ENCODE results near the gene NHLRC4.

The NHLRC4 gene

DNA sequence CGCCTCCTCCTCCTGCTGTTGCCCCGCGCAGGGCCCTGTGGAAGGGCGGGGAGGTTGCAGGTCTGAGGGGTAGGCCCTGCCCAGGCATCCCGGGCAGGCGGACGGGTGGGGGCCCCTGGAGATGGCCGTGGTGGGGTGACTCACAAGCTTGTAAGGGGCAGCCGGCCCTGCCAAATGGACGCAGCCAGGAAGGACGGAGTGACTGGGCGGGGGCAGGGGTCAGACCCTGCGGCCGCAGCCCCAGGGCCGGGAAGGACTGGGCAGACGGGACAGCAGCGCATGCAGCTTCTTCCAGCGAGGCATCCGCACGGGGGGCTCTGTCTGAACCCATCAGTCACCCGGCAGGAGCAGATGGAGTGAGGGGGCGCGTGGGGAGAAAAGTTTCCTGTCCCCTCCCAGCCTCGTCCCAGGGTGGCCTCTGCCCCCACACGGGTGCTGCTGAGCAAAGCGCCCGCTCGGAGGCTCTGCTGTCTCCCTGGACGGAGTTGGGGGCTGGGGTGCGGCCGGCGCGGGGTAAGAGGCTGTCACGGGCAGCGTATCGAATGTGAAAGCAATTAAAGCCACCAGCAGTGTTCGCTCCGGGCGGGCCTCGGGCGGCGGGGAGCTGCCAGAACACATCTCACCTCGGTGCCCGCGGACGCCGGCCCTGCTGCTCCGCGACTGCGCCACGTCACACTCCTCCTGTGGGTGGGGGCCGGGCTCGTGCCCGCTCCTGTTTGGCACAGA is 12.0 kb upstream of the NHLRC4 start:
- H3K9me3 Mint-ChIP-seq: no peaks in the 10 kb centered on the region

DNA sequence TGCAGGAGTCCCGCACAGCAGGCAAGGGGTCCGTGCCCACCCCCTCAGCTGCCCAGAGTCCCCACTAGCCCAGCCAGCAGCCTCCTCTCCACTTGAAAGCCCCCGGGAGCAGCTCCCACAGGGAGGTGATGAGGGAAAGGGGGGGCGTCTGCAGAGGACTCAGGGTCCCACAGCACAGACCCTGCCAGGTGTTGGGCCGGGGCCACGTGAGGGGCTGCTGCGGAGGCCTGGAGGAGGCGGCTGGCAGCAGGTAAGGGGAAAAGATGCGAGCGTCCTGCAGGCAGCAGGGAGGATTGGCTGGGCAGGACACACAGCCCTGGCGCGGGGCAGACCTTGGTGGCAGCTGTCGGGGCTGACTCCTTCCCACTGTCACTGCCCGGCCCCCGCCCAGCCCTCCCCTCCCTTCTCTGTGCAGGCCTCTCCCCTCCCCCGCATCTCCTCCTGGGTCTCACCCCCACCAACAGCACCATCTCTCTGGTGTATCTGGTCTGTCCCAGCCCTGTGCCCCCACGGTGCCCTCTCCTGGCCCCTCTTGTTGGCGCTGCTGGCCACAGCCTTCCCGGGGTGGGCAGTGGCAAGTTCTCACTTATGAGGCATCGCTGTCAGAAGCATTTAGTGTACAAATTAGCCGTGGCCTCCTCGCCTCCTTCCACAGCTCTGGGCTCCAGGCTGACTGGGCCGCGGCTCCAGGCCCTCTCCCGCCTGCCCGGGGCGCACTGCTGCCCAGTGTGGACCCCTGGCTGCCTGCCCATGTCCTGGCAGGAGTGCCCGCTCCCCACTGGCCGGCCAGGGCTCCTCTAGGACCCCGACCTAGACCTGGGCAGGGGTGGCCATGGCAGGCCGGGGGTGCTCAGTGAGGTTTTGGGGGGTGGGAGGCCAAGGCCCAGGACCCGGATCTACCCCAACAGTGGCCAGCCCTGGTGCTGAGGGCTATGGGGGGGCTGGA is 11.0 kb upstream of the NHLRC4 start:
- no peaks in the 10 kb centered on the region for H3K36me3 Mint-ChIP-seq (ENCODE audit: low read depth)
- no peak overlapping the region for H3K27ac Mint-ChIP-seq
- no peak overlapping the region for H3K4me3 Mint-ChIP-seq
- H3K4me1 Mint-ChIP-seq (ENCODE audit: low read depth): no peaks in the 10 kb centered on the region
- H3K9me3 Mint-ChIP-seq: no peaks in the 10 kb centered on the region
- peaks cover 4% of the 10 kb centered on the region for H3K27me3 Mint-ChIP-seq (ENCODE audit: low read depth)

More for the DNA sequence above, 12.0 kb upstream of the NHLRC4 start:
- H3K36me3 Mint-ChIP-seq (ENCODE audit: low read depth): no peaks in the 10 kb centered on the region
- no peak overlapping the region for H3K4me3 Mint-ChIP-seq
- H3K4me1 Mint-ChIP-seq (ENCODE audit: low read depth): no peaks in the 10 kb centered on the region
- H3K27me3 Mint-ChIP-seq (ENCODE audit: low read depth): peaks cover 4% of the 10 kb centered on the region
- no peak overlapping the region for H3K27ac Mint-ChIP-seq

DNA sequence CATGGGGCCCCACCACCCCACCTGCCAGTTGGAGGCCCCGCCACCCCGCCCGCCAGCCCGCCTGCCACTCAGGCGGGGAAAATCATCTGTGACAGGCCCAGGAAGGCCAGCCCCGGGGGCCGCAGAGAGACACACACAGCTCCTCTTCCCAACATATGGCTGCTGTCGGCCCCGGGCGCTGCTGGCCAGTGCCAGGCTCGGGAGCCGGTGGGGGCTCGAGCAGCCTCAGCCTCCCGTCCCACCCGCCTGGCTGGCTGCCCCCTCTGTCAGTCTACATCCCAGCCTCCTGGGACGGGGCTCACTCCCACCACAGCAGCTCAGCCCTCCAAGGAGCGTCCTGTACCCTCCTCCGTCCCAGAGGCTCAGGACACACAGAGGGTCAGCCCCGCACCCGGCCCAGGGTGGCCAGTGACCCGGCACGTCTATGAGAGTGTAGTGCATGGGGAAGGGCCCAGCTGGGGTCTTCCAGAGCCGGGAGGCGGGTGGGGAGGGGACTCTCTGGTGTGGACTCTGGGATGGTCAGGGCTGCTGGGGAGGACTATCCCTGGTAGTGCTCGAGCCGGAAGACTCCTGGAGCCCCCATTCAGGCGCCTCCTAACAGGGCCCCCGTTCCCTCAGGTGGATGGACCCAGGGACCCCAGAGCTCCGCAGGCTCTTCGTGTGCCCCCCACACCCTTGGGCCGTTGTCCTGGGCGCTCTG is 10.2 kb upstream of the NHLRC4 start:
- no peak overlapping the region for H3K27ac Mint-ChIP-seq
- H3K9me3 Mint-ChIP-seq: no peaks in the 10 kb centered on the region
- peaks cover 6% of the 10 kb centered on the region for H3K27me3 Mint-ChIP-seq (ENCODE audit: low read depth)
- no peaks in the 10 kb centered on the region for H3K4me1 Mint-ChIP-seq (ENCODE audit: low read depth)
- no peaks in the 10 kb centered on the region for H3K36me3 Mint-ChIP-seq (ENCODE audit: low read depth)
- no peak overlapping the region for H3K4me3 Mint-ChIP-seq

DNA sequence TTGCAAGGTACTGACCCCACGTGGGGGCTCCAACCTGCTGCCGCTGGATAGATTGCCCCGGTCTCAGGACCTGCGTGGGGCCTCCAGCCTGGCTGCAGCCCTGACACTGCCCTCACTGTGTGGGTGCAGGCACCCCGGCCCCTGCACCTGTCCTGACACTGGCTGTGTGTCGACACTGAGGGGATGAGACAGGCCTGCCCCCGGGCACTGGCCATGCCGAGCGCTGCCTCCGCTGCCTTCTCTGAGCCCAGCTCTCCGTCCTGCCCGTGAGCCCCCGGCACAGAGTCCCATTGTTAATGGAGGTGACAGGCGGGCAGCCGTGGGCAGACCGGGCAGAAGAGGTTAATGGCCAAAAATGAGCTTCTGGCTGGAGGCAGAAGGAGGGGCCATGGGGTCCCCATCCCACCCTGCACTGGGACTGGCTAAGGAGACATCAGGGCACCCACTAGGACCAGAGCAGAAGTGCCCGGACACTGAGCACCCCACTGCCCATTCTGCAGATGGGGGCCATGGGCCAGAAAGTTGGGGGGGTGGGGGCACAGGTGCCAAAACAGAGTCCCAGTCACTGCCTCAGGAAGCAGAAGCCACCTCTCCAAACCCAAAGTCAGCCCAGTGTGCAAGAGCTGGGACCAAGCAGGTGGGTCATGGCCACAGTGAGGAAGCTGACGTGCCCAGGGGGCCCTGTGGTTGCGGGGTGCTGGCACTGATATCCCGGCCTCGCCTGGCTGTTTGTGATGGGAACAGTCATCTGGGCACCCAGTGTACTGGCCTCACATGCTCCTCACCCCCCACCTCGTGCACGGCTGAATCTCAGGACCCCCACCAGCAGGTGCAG is 9.1 kb upstream of the NHLRC4 start:
- Mint-ChIP-seq H3K27me3 (ENCODE audit: low read depth) (peaks cover 13% of the 10 kb centered on the region), H3K9me3 (no peaks in the 10 kb centered on the region), H3K4me3 (no peak overlapping the region), H3K36me3 (ENCODE audit: low read depth) (no peaks in the 10 kb centered on the region), H3K4me1 (ENCODE audit: low read depth) (no peaks in the 10 kb centered on the region), H3K27ac (no peak overlapping the region)

DNA sequence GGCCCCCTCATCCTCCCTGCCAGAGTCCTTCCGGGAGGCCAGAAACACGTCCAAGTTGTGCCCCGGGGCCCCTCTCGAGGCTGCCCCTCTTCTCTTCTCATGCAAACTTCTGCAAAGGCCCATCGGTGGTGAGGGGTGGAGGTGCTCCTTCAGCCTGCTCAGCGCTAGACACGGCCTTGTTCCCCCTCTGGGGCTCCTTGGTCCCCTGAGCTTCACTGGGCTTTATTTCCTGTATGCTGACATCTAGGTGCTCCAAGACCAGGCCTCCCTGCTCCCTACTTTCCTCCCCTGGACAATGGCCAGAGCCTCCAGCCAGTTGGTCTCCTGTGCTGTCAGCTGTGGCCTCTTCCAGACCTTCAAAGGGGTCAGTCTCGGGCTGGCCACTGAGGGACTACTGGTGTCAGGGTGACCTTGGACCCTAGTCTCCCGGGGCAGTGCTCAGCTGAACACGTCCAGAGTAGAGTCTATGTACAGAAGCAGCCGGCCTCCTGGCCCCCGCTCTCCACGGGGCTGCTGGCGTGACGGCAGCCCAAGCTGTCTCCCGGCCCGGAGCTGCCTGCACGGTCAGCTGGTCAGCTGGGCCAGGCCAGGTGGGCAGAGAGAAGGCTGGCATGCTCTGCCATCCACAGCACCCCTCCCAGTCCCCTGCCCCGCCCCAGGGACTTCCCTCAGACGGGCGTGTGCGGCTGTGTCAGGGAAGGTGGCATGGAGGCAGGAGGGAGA is 8.3 kb upstream of the NHLRC4 start:
- no peaks in the 10 kb centered on the region for H3K36me3 Mint-ChIP-seq (ENCODE audit: low read depth)
- H3K4me3 Mint-ChIP-seq: no peak overlapping the region
- no peak overlapping the region for H3K27ac Mint-ChIP-seq
- peaks cover 15% of the 10 kb centered on the region for H3K27me3 Mint-ChIP-seq (ENCODE audit: low read depth)
- no peaks in the 10 kb centered on the region for H3K9me3 Mint-ChIP-seq
- no peaks in the 10 kb centered on the region for H3K4me1 Mint-ChIP-seq (ENCODE audit: low read depth)

DNA sequence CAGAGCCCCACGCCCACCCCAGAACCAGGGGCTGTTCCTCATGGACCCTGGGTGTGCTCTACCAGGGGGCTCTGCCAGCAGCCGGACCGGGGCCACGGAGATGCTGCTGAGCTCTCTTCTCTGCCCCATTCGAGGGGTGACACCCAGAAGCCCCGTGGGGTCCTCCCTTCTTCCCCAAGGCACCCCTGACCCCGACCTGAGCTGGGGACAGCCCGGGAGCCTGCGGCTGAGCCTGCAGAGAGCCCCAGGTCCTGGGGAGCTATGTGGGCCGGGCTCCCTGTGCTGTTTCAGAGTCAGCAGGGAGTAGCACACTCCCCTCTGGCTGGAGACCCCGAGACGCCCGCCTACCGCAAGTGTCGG is 7.8 kb upstream of the NHLRC4 start:
- Mint-ChIP-seq H3K27ac (no peak overlapping the region), H3K4me3 (no peak overlapping the region), H3K4me1 (ENCODE audit: low read depth) (no peaks in the 10 kb centered on the region), H3K27me3 (ENCODE audit: low read depth) (peaks cover 15% of the 10 kb centered on the region), H3K9me3 (no peaks in the 10 kb centered on the region), H3K36me3 (ENCODE audit: low read depth) (no peaks in the 10 kb centered on the region)

DNA sequence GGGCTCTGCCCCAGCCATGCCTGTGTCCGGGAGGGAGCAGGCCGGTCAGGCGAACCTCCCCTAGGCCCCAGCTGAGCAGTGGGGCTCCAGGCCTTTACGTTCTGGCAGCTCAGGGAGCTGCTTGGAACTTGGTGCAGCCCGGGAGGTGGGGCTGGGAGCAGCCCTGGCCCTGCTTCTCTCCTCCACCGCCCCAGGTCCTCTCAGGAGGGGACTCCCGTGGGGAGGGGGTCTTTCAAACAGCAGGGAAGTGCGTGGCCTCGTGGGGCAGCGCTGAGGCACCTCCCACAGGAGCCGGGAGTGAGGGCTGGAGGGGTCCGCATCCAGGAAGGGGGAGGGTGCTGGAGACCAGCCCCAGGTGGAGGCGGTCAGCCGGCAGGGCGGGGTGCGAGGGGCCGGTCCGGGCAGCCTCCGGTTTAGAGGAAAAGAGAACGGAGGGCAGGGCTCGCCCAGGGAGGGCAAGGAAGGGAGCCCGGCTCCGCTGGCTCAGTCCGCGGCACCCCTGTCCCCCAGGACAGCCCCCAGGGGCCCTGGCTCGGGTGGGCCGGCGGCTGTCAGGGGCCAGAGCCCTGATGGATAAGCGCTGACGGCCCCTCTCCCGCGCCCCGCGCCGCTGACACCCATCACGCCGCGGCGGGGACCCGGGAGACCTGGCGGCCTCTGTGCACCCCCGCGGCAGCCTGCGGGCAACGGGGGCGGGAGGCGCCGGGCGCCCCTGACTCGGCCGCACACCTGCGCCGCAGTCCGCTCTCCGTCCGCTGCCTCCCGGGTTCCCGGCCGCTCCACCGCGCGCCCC is 7.2 kb upstream of the NHLRC4 start:
- H3K36me3 Mint-ChIP-seq (ENCODE audit: low read depth): no peaks in the 10 kb centered on the region
- no peaks in the 10 kb centered on the region for H3K9me3 Mint-ChIP-seq
- H3K4me3 Mint-ChIP-seq: no peak overlapping the region
- H3K27ac Mint-ChIP-seq: no peak overlapping the region
- peaks cover 15% of the 10 kb centered on the region for H3K27me3 Mint-ChIP-seq (ENCODE audit: low read depth)
- H3K4me1 Mint-ChIP-seq (ENCODE audit: low read depth): no peaks in the 10 kb centered on the region

DNA sequence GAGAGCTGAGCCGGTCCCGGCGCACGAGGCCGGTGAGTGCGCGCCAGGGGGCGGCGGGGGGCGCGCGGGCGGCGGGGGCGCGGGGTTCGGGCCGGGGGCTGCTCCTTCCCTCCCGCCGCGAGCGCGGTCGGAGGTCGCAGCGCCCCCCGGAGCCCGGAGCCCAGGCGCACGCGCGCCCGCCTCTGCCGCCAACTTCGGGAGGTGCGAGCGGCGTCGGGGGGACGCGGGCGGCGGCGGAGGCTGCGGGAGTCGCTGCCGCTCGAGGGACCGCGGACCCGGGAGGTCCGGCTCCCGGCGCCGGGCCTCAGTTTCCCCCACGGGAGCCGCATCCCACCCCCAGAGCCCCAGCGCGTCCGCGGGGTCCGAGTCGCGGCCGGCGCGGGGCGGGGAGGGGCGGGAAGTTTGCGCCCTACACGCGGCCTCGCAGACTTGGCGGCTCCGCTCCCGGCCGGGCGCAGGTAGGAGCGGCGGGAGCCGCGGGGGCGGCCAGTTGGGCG is 6.6 kb upstream of the NHLRC4 start, which contains the start of gene PRR35:
PRR35 (plus strand) TSS at position 191 of the 497 bp plus-strand sequence. CDS start 2,901 bp downstream, outside the sequence.
- Mint-ChIP-seq H3K36me3 (ENCODE audit: low read depth) (no peaks in the 10 kb centered on the region), H3K4me1 (ENCODE audit: low read depth) (no peaks in the 10 kb centered on the region), H3K4me3 (no peak within 1 kb of the TSS), H3K27me3 (ENCODE audit: low read depth) (peaks cover 15% of the 10 kb centered on the region), H3K27ac (no peak within 1 kb of the TSS), H3K9me3 (no peaks in the 10 kb centered on the region)

DNA sequence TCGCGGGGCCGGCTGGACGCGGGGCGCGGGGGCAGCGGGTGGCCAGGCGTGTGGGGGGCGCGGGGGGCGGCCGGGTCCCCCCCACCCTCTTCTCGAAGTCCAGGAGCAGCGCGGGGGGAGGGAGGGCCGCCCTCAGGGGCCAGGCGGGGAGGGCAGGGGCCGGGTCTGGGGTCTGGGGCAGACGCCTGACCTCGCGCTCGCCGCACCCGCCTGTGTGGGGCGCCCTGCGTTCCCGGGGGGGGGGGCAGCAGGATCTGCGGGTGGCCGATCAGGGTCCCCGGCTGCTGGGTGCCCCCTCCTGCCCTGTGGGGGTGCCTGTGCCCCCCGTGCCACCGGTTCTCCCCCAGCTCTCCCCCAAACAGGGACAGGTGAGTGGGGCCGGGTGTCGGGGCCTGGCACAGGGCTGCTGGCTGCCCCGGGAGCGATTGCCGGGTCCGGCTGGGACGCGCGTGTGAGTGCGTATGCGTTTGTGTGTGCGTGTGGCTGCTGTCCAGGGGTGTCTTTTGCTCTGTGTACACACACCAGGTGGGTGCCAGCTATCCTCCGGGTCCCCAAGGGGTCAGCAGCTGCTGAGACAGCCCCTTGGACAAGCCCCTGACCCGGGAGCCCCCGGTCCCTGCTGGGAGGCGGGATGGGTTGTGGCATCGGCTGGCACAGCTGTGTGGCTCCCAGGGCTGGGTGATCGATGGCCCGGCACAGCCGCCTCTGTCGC is 5.9 kb upstream of the NHLRC4 start:
- no peak overlapping the region for H3K4me3 Mint-ChIP-seq
- peaks cover 15% of the 10 kb centered on the region for H3K27me3 Mint-ChIP-seq (ENCODE audit: low read depth)
- H3K9me3 Mint-ChIP-seq: no peaks in the 10 kb centered on the region
- no peaks in the 10 kb centered on the region for H3K4me1 Mint-ChIP-seq (ENCODE audit: low read depth)
- no peak overlapping the region for H3K27ac Mint-ChIP-seq
- no peaks in the 10 kb centered on the region for H3K36me3 Mint-ChIP-seq (ENCODE audit: low read depth)

DNA sequence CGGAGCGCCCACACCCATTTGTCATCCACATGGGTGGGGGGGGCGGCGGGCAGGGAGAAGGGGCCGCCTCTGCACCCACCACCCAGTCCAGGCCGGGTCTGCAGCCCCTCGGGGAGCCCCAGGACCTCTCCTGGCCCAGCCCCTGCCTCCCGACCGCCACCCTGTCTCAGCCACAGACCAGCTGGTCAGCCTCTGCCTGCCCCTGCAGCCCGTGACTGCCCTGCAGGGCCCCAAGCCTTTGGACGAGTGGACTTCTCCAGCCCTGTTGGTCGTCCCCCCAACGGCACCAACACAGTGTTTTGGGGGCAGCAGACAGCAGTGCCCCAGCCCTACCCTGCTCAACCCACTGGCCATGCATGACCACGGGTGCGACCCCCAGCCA is 5.4 kb upstream of the NHLRC4 start:
- H3K4me1 Mint-ChIP-seq (ENCODE audit: low read depth): no peaks in the 10 kb centered on the region
- no peak overlapping the region for H3K27ac Mint-ChIP-seq
- H3K36me3 Mint-ChIP-seq (ENCODE audit: low read depth): no peaks in the 10 kb centered on the region
- peaks cover 15% of the 10 kb centered on the region for H3K27me3 Mint-ChIP-seq (ENCODE audit: low read depth)
- H3K9me3 Mint-ChIP-seq: no peaks in the 10 kb centered on the region
- H3K4me3 Mint-ChIP-seq: no peak overlapping the region

DNA sequence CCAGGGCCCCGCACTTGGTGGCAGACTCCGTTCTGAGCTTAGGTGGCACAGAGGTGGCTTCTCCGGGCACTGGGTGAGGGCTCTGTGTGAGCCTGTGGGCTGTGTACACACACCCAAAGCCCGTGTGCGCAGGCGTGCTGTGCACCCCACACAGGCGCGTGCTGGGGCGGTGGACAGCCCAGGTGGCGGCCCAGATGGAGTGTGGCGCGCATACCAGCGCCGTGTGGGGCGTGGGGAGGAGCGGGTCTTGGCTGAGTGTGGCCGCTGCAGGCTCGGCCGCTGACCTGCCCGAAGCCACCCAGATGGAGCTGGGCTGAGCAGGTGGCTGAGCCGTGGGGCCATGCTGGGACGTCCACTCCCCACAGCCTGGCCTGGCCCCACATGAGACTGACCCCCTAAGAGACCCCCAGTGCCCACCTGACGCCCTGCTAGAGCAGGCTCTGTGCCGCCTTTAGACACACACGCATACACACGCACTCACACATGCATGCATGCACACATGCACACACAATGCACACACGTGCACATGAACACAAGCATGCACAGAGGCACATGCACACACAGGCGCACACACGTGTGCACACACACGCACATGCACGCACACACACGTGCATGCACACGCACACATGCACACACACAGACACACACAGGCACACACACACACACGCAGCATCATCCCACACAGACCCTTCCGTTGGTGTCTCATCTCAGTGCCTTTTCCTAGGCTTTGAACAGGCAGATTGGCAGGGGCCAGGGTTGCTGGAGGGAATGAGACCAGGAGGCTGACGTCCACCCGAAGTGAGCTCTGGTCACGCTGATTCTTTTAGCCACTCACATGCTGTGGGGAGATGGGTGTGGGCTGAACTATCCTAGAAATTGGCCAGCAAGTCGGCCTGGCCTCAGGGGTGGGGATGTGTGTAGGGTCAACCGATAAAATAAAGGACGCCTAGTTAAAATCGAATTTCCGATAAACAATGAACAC is 4.6 kb upstream of the NHLRC4 start:
- Mint-ChIP-seq H3K9me3 (no peaks in the 10 kb centered on the region), H3K27me3 (ENCODE audit: low read depth) (peaks cover 15% of the 10 kb centered on the region), H3K4me3 (no peak overlapping the region), H3K4me1 (ENCODE audit: low read depth) (peaks cover 2% of the 10 kb centered on the region), H3K36me3 (ENCODE audit: low read depth) (no peaks in the 10 kb centered on the region), H3K27ac (no peak overlapping the region)

Data from T-helper 1 cell treated with Interleukin-12 subunit alpha and Interleukin-12 subunit beta and Interleukin-4 antibody, amounts not matched to agents 30 μg/mL and 1 μg/mL, for 36 hours (primary cell).